ENCODE measurements around the gene RABGAP1L.

RABGAP1L gene

GRCh38 chr1:174990382-174990999, 831.2 kb downstream of the RABGAP1L start:
- no peak for TF ChIP-seq CTCF (IDR thresholded peaks at IDR 0.05; ENCODE audit: borderline replicate concordance, control extremely low read depth, extremely low read depth, insufficient read depth, missing control alignments)
- peak; percentile 36 for DNase-seq (ENCODE audit: low spot score)
- in situ Hi-C loops (cut with MboI; ENCODE audit: low sequenced_read_pairs, unreplicated experiment), result loop anchor here (5.0 to 10.0 kb wide), 2 partner anchors 218 to 736 kb away; no protein-coding TSS in a partner anchor

- no peak for DNase-seq (ENCODE audit: low spot score)
- TF ChIP-seq CTCF (IDR thresholded peaks at IDR 0.05; ENCODE audit: borderline replicate concordance, control extremely low read depth, extremely low read depth, insufficient read depth, missing control alignments), result no peak
- in situ Hi-C loops (cut with MboI; ENCODE audit: low sequenced_read_pairs, unreplicated experiment), result loop anchor here (5.0 to 10.0 kb wide), 2 partner anchors 219 to 737 kb away; no protein-coding TSS in a partner anchor
These were observed 832.2 kb downstream of the RABGAP1L start for GRCh38 chr1:174991473-174991872.

- no peak for TF ChIP-seq CTCF (IDR thresholded peaks at IDR 0.05; ENCODE audit: borderline replicate concordance, control extremely low read depth, extremely low read depth, insufficient read depth, missing control alignments)
- in situ Hi-C loops (cut with MboI; ENCODE audit: low sequenced_read_pairs, unreplicated experiment), result loop anchor here (10.0 kb wide), 1 partner anchor 740 kb away; no protein-coding TSS in a partner anchor
- DNase-seq (ENCODE audit: low spot score), result no peak
These were observed 835.8 kb downstream of the RABGAP1L start for GRCh38 chr1:174995121-174995520.

- no peak for DNase-seq (ENCODE audit: low spot score)
- no peak for TF ChIP-seq CTCF (IDR thresholded peaks at IDR 0.05; ENCODE audit: borderline replicate concordance, control extremely low read depth, extremely low read depth, insufficient read depth, missing control alignments)
- in situ Hi-C loops (cut with MboI; ENCODE audit: low sequenced_read_pairs, unreplicated experiment), result loop anchor here (10.0 kb wide), 1 partner anchor 741 kb away; no protein-coding TSS in a partner anchor
These were observed 836.6 kb downstream of the RABGAP1L start for GRCh38 chr1:174995916-174996315.

GRCh38 chr1:174996476-174996875, 837.2 kb downstream of the RABGAP1L start:
- in situ Hi-C loops (cut with MboI; ENCODE audit: low sequenced_read_pairs, unreplicated experiment), result loop anchor here (10.0 kb wide), 1 partner anchor 742 kb away; no protein-coding TSS in a partner anchor
- TF ChIP-seq CTCF (IDR thresholded peaks at IDR 0.05; ENCODE audit: borderline replicate concordance, control extremely low read depth, extremely low read depth, insufficient read depth, missing control alignments), result no peak
- DNase-seq (ENCODE audit: low spot score), result no peak

GRCh38 chr1:174997041-174997440, 837.7 kb downstream of the RABGAP1L start:
- TF ChIP-seq CTCF (IDR thresholded peaks at IDR 0.05; ENCODE audit: borderline replicate concordance, control extremely low read depth, extremely low read depth, insufficient read depth, missing control alignments), result no peak
- DNase-seq (ENCODE audit: low spot score), result no peak
- in situ Hi-C loops (cut with MboI; ENCODE audit: low sequenced_read_pairs, unreplicated experiment), result loop anchor here (10.0 kb wide), 1 partner anchor 742 kb away; no protein-coding TSS in a partner anchor

Measured in GM13976 (cell line).